Large intestine (tissue), 1 donor: ENCODE data around the gene SOCS2. TPM values are rescaled to one million over a fixed set of nuclear protein-coding genes. Genes with fewer than 3 reads are reported as not detected.

ENCODE experiments used
- polyA plus RNA-seq: library from polyadenylated mRNA; unstranded; fragments of 120-200 nt; gene quantifications from one replicate; pipeline ENCODE4 v1.2.1, GENCODE V29; 2013

SOCS2 gene
- polyA plus RNA-seq, 1 donor, result 32.2 TPM

Other genes with a start within 250 kb of the SOCS2 start
- gene NUDT4, start 194.8 kb upstream of the SOCS2 start, polyA plus RNA-seq, result 77.9 TPM
- gene UBE2N, start 130.7 kb upstream of the SOCS2 start, polyA plus RNA-seq, result 102 TPM
- gene MRPL42, start 105.2 kb upstream of the SOCS2 start, polyA plus RNA-seq, result 64.0 TPM
- 19.3 TPM for gene CRADD, start 104.7 kb downstream of the SOCS2 start, polyA plus RNA-seq